HG02763 (cell line): ENCODE measurements around the gene ACAA2.
"Not testable (repeated sequence)": the region's sequence is repeated elsewhere in the genome, so short reads cannot be mapped to it uniquely, and the experiment has no call there.

Experiments
- ATAC-seq: cut with Tn5 transposase; IDR thresholded peaks from one replicate; pipeline ENCODE4 v1.9.1; 2021; ENCODE audit warnings: mild to moderate bottlenecking, moderate library complexity; ENCODE audit not compliant: unreplicated experiment

The ACAA2 gene

GRCh38 chr18:49813069-49813318 is 339 bp downstream of the ACAA2 start:
- ATAC-seq = peak; percentile 5

- no peak for ATAC-seq
Measured at GRCh38 chr18:49812286-49813068, 856 bp downstream of the ACAA2 start.

GRCh38 chr18:49811151-49811938 is 2.0 kb downstream of the ACAA2 start:
- ATAC-seq = no peak

- ATAC-seq = not testable (repeated sequence)
Measured at GRCh38 chr18:49808553-49809191, 4.7 kb downstream of the ACAA2 start.

- ATAC-seq = no peak
Measured at GRCh38 chr18:49804096-49804495, 9.2 kb downstream of the ACAA2 start.

- no peak for ATAC-seq
Measured at GRCh38 chr18:49802623-49803022, 10.7 kb downstream of the ACAA2 start.

- not testable (repeated sequence) for ATAC-seq
Measured at GRCh38 chr18:49800491-49800890, 12.8 kb downstream of the ACAA2 start.

- not testable (repeated sequence) for ATAC-seq
Measured at GRCh38 chr18:49799806-49800205, 13.5 kb downstream of the ACAA2 start.

- no peak for ATAC-seq
Measured at GRCh38 chr18:49798001-49798400, 15.3 kb downstream of the ACAA2 start.

GRCh38 chr18:49795612-49796552 is 17.5 kb downstream of the ACAA2 start:
- ATAC-seq = no peak

- ATAC-seq = no peak
Measured at GRCh38 chr18:49794743-49795142, 18.6 kb downstream of the ACAA2 start.

- not testable (repeated sequence) for ATAC-seq
Measured at GRCh38 chr18:49789560-49790134, 23.7 kb downstream of the ACAA2 start.

GRCh38 chr18:49788327-49788898 is 24.9 kb downstream of the ACAA2 start:
- no peak for ATAC-seq

GRCh38 chr18:49786019-49786720 is 27.2 kb downstream of the ACAA2 start:
- no peak for ATAC-seq

GRCh38 chr18:49784427-49785185 is 28.7 kb downstream of the ACAA2 start:
- ATAC-seq = no peak

GRCh38 chr18:49783631-49784030 is 29.7 kb downstream of the ACAA2 start:
- ATAC-seq = not testable (repeated sequence)

- ATAC-seq = no peak
Measured at GRCh38 chr18:49778826-49779465, 34.4 kb downstream of the ACAA2 start.

GRCh38 chr18:49769047-49769728 is 44.1 kb downstream of the ACAA2 start:
- no peak for ATAC-seq
